Kidney epithelial cell (primary cell): ENCODE results near the gene RASAL1. TPM values are rescaled to one million over a fixed set of nuclear protein-coding genes. Genes with fewer than 3 reads are reported as not detected.

Experiments
- DNase-seq: peaks from one replicate; pipeline ENCODE4 v3.0.0-alpha.2; 2010; ENCODE audit warnings: low read depth
- H3K27me3 ChIP-seq: 2 replicates; pipeline ENCODE4 v1.6.0; 2011; ENCODE audit warnings: low read length; ENCODE audit not compliant: control insufficient read depth, insufficient read depth
- H3K36me3 ChIP-seq: 2 replicates; pipeline ENCODE4 v1.5.1; 2011; ENCODE audit warnings: low read length; ENCODE audit not compliant: control insufficient read depth, insufficient read depth
- H3K4me3 ChIP-seq: 2 replicates; pipeline ENCODE4 v1.5.1; 2011; ENCODE audit warnings: low read depth, mild to moderate bottlenecking, control low read depth, low read length
- total RNA-seq: library from RNA; depleted of rRNA; stranded (reverse); fragments of >200 nt; gene quantifications from 2 replicates; pipeline ENCODE4 v1.2.3, GENCODE V29; 2015
- TF ChIP-seq, protein P1 (sequence below): IDR thresholded peaks from 2 replicates; pipeline ENCODE4 v1.5.1; 2011; ENCODE audit warnings: mild to moderate bottlenecking, moderate library complexity, low read length, control low read depth, inconsistent platforms; ENCODE audit not compliant: insufficient read depth, poor library complexity, severe bottlenecking

Gene RASAL1
- total RNA-seq, 1 donor from 2014 or later: 1.1 TPM

DNA sequence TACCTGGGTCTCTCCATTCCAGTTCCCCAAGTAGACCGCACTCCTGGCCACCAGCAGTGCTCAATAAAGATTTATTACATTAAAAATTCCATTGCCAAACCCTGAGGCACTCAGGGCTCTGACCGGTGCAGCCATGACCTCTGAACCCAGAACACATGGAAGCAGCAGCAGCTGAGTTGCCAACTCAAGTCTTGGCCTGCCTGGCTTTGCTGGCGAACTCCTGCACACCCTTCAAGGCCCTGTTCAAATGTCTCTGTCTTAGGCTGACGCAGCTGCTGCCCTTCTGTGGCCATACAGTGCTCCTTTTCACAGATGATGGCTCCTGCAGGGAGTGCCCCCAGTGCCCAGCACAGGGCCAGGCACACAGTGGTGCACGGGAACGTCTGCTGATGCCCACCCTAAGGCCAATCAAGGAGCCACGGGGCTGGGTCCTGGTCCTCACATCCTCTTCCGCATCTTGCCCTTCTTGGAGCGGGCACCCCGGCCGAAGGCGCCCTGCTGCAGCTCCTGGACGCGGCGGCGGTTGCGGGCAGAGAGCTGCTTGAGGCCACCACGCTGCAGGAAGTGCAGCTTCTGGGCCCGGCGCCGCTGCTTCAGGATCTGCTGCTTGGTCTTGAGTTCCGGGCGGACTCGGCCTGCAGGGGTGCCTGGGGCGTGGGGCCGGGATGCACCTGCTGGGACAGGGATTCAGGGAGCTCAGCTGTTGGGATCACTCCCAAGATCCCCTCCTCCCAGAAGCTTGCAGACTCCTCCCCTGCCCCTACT, 23.1 kb upstream of the RASAL1 start:
- peaks cover 16% of the 10 kb centered on the region for H3K27me3 ChIP-seq
- H3K4me3 ChIP-seq: no peak overlapping the region
- no peak for DNase-seq
- H3K36me3 ChIP-seq: peaks cover 3% of the 10 kb centered on the region
- TF ChIP-seq, protein P1, sequence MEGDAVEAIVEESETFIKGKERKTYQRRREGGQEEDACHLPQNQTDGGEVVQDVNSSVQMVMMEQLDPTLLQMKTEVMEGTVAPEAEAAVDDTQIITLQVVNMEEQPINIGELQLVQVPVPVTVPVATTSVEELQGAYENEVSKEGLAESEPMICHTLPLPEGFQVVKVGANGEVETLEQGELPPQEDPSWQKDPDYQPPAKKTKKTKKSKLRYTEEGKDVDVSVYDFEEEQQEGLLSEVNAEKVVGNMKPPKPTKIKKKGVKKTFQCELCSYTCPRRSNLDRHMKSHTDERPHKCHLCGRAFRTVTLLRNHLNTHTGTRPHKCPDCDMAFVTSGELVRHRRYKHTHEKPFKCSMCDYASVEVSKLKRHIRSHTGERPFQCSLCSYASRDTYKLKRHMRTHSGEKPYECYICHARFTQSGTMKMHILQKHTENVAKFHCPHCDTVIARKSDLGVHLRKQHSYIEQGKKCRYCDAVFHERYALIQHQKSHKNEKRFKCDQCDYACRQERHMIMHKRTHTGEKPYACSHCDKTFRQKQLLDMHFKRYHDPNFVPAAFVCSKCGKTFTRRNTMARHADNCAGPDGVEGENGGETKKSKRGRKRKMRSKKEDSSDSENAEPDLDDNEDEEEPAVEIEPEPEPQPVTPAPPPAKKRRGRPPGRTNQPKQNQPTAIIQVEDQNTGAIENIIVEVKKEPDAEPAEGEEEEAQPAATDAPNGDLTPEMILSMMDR: no peak

DNA sequence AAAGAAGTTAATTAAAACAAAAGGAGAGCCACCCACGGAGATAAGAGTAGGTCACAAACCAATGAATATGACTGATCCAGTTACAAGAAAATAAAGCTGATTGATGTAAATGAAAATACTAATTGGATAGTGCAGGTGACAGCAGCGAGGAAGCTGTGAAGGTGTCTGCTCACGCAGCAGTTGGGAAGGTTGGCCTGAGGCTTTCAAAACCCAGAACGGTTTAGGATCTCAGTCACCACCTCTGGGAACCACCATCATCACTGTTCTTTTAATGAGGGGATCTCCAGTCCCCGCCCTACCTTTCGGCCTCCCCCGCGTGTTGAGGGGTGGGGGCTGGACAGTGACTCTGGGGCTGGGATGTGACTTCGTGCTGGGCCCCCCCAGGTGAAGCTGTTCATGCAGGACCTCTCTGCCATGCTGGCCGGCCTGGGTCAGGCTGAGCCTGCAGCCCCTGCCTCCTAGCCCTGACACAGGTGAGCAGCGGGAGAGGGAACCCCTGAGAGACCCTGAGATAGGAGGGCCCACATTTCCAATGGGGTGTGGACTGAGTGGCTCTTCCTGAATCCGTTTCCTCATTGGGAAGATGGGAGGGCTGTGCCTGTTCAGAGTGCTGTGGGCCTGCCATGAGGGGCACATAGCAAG, 21.8 kb upstream of the RASAL1 start:
- DNase-seq: no peak
- peaks cover 3% of the 10 kb centered on the region for H3K36me3 ChIP-seq
- no peak overlapping the region for H3K4me3 ChIP-seq
- TF ChIP-seq, protein P1: no peak
- peaks cover 25% of the 10 kb centered on the region for H3K27me3 ChIP-seq

DNA sequence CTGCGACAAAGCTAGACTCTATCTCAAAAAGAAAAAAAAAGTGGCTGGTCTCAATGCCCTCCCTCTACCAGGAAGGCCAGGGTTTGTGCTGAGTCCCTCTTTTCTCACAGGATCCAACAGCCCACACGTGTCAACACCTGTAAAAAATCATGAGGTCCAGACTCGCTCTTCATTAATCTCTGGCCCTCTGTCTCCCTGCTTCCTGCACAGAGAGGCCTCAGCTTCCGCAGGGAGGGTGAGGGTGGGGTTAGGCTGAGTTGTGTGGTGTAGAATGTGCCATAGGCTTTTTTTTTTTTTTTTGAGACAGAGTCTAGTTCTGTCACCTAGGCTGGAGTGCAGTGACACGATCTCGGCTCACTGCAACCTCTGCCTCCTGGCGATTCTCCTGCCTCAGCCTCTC, 20.1 kb upstream of the RASAL1 start:
- Histone ChIP-seq H3K4me3 (no peak overlapping the region), H3K27me3 (peaks cover 30% of the 10 kb centered on the region), H3K36me3 (peaks cover 3% of the 10 kb centered on the region)
- TF ChIP-seq, protein P1: no peak
- no peak for DNase-seq

DNA sequence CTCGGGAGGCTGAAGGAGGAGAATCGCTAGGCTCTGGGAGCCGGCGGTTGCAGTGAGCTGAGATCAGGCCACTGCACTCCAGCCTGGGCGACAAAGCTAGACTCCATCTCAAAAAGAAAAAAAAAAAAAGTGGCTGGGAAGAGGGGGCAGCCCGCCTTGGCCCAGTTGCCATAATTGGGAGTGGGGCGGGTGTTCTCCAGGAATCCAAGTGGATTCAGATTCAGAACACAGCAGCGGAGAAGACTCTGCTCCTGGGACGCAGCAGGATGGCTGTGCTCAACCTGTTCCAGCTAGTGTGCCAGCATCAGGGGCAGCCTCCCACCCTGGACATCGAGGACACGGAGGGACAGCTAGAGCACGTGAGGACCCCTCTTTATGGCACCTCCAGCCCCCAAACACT, 19.5 kb upstream of the RASAL1 start:
- DNase-seq: no peak
- Histone ChIP-seq H3K4me3 (no peak overlapping the region), H3K27me3 (peaks cover 34% of the 10 kb centered on the region), H3K36me3 (peaks cover 2% of the 10 kb centered on the region)
- TF ChIP-seq, protein P1: no peak

DNA sequence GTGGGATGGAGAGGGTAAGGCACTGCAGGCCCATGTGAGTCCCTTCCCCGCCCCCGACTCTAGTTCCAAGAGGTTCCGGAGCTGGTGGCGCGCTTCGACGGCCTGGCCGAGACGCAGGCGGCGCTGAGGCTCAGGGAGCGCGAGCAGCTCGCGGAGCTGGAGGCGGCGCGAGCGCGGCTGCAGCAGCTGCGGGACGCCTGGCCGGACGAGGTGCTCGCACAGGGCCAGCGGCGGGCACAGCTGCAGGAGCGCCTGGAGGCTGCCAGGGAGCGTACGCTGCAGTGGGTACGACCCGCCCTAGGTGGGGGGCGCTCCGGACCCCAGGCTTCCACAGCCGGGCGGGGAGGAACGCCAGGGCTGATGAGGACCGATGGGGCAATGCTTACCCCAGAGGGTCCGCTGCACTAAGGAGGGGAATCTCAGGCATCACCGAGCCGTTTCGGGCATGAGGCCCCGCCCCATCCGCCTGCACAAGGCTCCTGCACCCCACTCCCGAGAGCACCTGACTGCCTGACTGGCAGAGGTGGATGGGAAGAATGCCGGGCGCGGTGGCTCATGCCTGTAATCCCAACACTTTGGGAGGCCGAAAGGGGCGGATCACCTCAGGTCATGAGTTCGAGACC, 18.9 kb upstream of the RASAL1 start:
- TF ChIP-seq, protein P1: no peak
- peak overlapping the region; percentile 17 for H3K4me3 ChIP-seq
- DNase-seq: no peak

More for the DNA sequence above, 18.9 kb upstream of the RASAL1 start:
- Histone ChIP-seq H3K27me3 (peaks cover 34% of the 10 kb centered on the region), H3K36me3 (peaks cover 2% of the 10 kb centered on the region)
